Ovary (tissue), 9 donors: ENCODE measurements around the gene MYOM1. TPM values are rescaled to one million over a fixed set of nuclear protein-coding genes. Genes with fewer than 3 reads are reported as not detected.
A peak's percentile ranks its signal among the peaks of the same experiment; 100 is the strongest.
"Not testable (repeated sequence)": the region's sequence is repeated elsewhere in the genome, so short reads cannot be mapped to it uniquely, and the experiment has no call there.

ENCODE experiments used
- DNase-seq, 5 donors: peaks; one replicate each; pipeline ENCODE4 v3.0.0-alpha.2; 2019 to 2020
- H3K27ac ChIP-seq, 2 donors: fragments of 200-600 bp; one replicate each; pipeline versions ENCODE4 v1.5.1 to v1.8.0; 2019 to 2022
- H3K27me3 ChIP-seq: fragments of 200-600 bp; one replicate; pipeline ENCODE4 v1.8.0; 2022
- H3K36me3 ChIP-seq: fragments of 200-600 bp; sonication (generic); one replicate; pipeline ENCODE4 v1.5.1; 2019
- H3K4me1 ChIP-seq: one replicate; pipeline ENCODE4 v1.8.1; 2013; ENCODE audit warnings: mild to moderate bottlenecking, moderate library complexity; ENCODE audit not compliant: insufficient read depth
- H3K4me3 ChIP-seq: fragments of 200-600 bp; sonication (generic); one replicate; pipeline ENCODE4 v1.5.1; 2017
- H3K9me3 ChIP-seq, 2 donors: fragments of 200-600 bp in 1 of 2; sonication (generic) in 1 of 2; one replicate each; pipeline versions ENCODE4 v1.5.1 to v1.8.1; 2013 to 2019; ENCODE audit warnings: mild to moderate bottlenecking in 1 of 2, moderate library complexity in 1 of 2
- CTCF ChIP-seq, 3 donors: fragments of 450-650 bp in 2 of 3; fragments of 200-600 bp in 1 of 3; IDR thresholded peaks; one replicate each; pipeline versions ENCODE4 v1.5.1 to v1.8.0; 2016 to 2022; ENCODE audit warnings: antibody characterized with exemption in 3 of 3, mild to moderate bottlenecking in 1 of 3
- EP300 ChIP-seq: sonication (generic); formaldehyde crosslinking; IDR thresholded peaks from one replicate; pipeline ENCODE4 v1.6.1; 2017; ENCODE audit warnings: antibody characterized with exemption
- POLR2A ChIP-seq: fragments of 450-650 bp; IDR thresholded peaks from one replicate; pipeline ENCODE4 v1.6.1; 2017; ENCODE audit warnings: antibody characterized with exemption, mild to moderate bottlenecking, moderate library complexity
- WGBS, 3 donors: extraction: QIAGEN DNeasy Blood & Tissue Kit in 1 of 3; methylation state at CpG; one replicate each; pipeline versions ENCODE4 v1.1.5 to v1.1.7; 2013 to 2017; 5-methylcytosine and 5-hydroxymethylcytosine counted together
- intact Hi-C, 4 donors: fragments of 100-400 bp; cut with DNase I; formaldehyde crosslinking; loops; one replicate each; pipeline versions ENCODE4 v1.11.0 to v1.15.1; 2022 to 2023
- polyA plus RNA-seq, 2 donors: library from polyadenylated mRNA; stranded (reverse); fragments of 200-250 nt in 1 of 2; fragments of 350-450 nt in 1 of 2; fragmentation: Illumina TruSeq in 1 of 2; extraction: RNeasy Lipid Tissue Mini Kit (QIAGEN cat#74804) in 1 of 2; gene quantifications; one replicate each; pipeline ENCODE4 v1.2.3, GENCODE V29; 2013 to 2014
- total RNA-seq, 7 donors: library from RNA; depleted of rRNA in 2 of 7; stranded (reverse); fragments of >200 nt in 2 of 7; fragmentation: NEBNext Ultra II Directional in 3 of 7; extraction: Animal tissue kit (Norgen Biotek cat#: 25700) in 3 of 7; gene quantifications; one replicate each; pipeline versions ENCODE4 v1.1.0 to v1.2.4, GENCODE V29; 2016 to 2023
- donor health status: DM: no; HTN: no; CAD: no; lungs with moderate emphysema.
- donor health status: DM: no; HTN: no; CAD: no.
- donor health status: Bipolar disorder and iron deficiency.
- donor health status: DM: yes; HTN: yes; CAD: no.
- donor health status: DM: no; HTN: no; CAD: no.
- donor health status: DM: yes; HTN: yes; CAD: no.

Gene MYOM1
- total and polyA plus RNA-seq, 9 donors = 0.69 to 21.0 (median 3.6) TPM

GRCh38 chr18:3067165-3067661, 152.6 kb downstream of the MYOM1 start:
- Histone ChIP-seq H3K27me3 (no peaks in the 10 kb centered on the region), H3K9me3 (no peaks in the 10 kb centered on the region), H3K27ac (no peak overlapping the region), H3K4me3 (no peak overlapping the region), H3K4me1 (no peaks in the 10 kb centered on the region), H3K36me3 (no peaks in the 10 kb centered on the region)
- TF ChIP-seq POLR2A = no peak
- no peak for TF ChIP-seq EP300
- intact Hi-C loops = loop anchor here in 1 of 4 donors (10.0 kb wide), 1 partner anchor 142 kb away; no protein-coding TSS in a partner anchor
- WGBS, 3 donors = 87 to 91% (median 87%) methylated on average over 25 of the region's 25 CpGs
- DNase-seq = no peak

- H3K9me3 ChIP-seq = no peaks in the 10 kb centered on the region
- H3K27ac ChIP-seq = no peak overlapping the region
- no peaks in the 10 kb centered on the region for H3K4me1 ChIP-seq
- no peaks in the 10 kb centered on the region for H3K27me3 ChIP-seq
- no peaks in the 10 kb centered on the region for H3K36me3 ChIP-seq
- no peak overlapping the region for H3K4me3 ChIP-seq
- intact Hi-C loops = loop anchor here in 1 of 4 donors (10.0 kb wide), 1 partner anchor 142 kb away; no protein-coding TSS in a partner anchor
- no peak for DNase-seq
- no peak for TF ChIP-seq POLR2A
- TF ChIP-seq EP300 = no peak
- TF ChIP-seq CTCF (IDR thresholded peaks at IDR 0.05) = no peak
- 86 to 92% (median 92%) methylated on average over 17 of the region's 17 CpGs for WGBS, 3 donors
Measured at GRCh38 chr18:3066341-3067110, 153.2 kb downstream of the MYOM1 start.

- not testable (repeated sequence) for H3K27me3 ChIP-seq, H3K36me3 ChIP-seq, H3K27ac ChIP-seq, H3K4me3 ChIP-seq, H3K9me3 ChIP-seq, DNase-seq, H3K4me1 ChIP-seq
- 77 to 84% (median 78%) methylated on average over 4 of the region's 4 CpGs for WGBS, 3 donors
- intact Hi-C loops = loop anchor here in 3 of 4 donors (5.0 to 10.0 kb wide), 2 partner anchors 131 to 139 kb away; no protein-coding TSS in a partner anchor
Measured at GRCh38 chr18:3063766-3064165, 156.0 kb downstream of the MYOM1 start.

GRCh38 chr18:3062798-3063680, 156.7 kb downstream of the MYOM1 start:
- Histone ChIP-seq H3K4me1 (no peaks in the 10 kb centered on the region), H3K9me3 (no peaks in the 10 kb centered on the region), H3K36me3 (no peaks in the 10 kb centered on the region), H3K27me3 (no peaks in the 10 kb centered on the region), H3K27ac (no peak overlapping the region), H3K4me3 (no peak overlapping the region)
- 34 to 38% (median 38%) methylated on average over 16 of the region's 16 CpGs for WGBS, 3 donors
- DNase-seq = peak; percentile 59 to 81 (median 71)
- intact Hi-C loops = loop anchor here in 3 of 4 donors (5.0 to 10.0 kb wide), 2 partner anchors 131 to 138 kb away; no protein-coding TSS in a partner anchor
- TF ChIP-seq EP300 = no peak
- peak in 2 of 3 donors; percentile 51 to 55 for TF ChIP-seq CTCF (IDR thresholded peaks at IDR 0.05)

GRCh38 chr18:3061581-3062312, 158.0 kb downstream of the MYOM1 start:
- H3K27ac ChIP-seq = no peak overlapping the region
- no peaks in the 10 kb centered on the region for H3K4me1 ChIP-seq
- no peak overlapping the region for H3K4me3 ChIP-seq
- H3K9me3 ChIP-seq = no peaks in the 10 kb centered on the region
- intact Hi-C loops = loop anchor here in 3 of 4 donors (5.0 to 10.0 kb wide), 2 partner anchors 129 to 137 kb away; no protein-coding TSS in a partner anchor
- TF ChIP-seq POLR2A (no peak), EP300 (no peak)
- H3K36me3 ChIP-seq = no peaks in the 10 kb centered on the region
- DNase-seq = no peak
- 58 to 64% (median 59%) methylated on average over 11 of the region's 11 CpGs for WGBS, 3 donors
- H3K27me3 ChIP-seq = no peaks in the 10 kb centered on the region
